ENCODE measurements around the gene AADACL4.

GRCh38 chr1:12669529-12670068, 25.7 kb downstream of the AADACL4 start:
- TF ChIP-seq CTCF (IDR thresholded peaks at IDR 0.05) (no peak), POLR2A (IDR thresholded peaks at IDR 0.05) (no peak)
